ENCODE results near the gene MBD3L3.
A peak's percentile ranks its signal among the peaks of the same experiment; 100 is the strongest.
"Not testable (repeated sequence)": the region's sequence is repeated elsewhere in the genome, so short reads cannot be mapped to it uniquely, and the experiment has no call there.

MBD3L3 gene

GRCh38 chr19:7058576-7058975, at the start of gene MBD3L3:
TSS of gene MBD3L3 (minus strand) at chr19:7058676. CDS start at chr19:7058605, 71 bp downstream.
- not testable (repeated sequence) for DNase-seq

GRCh38 chr19:7106711-7107657, 48.5 kb upstream of the MBD3L3 start:
- DNase-seq, result no peak

- DNase-seq, result peak; percentile 93
These were observed 46.4 kb upstream of the MBD3L3 start for GRCh38 chr19:7104747-7105447.

- no peak for DNase-seq
These were observed 43.2 kb upstream of the MBD3L3 start for GRCh38 chr19:7101498-7102253.

DNA sequence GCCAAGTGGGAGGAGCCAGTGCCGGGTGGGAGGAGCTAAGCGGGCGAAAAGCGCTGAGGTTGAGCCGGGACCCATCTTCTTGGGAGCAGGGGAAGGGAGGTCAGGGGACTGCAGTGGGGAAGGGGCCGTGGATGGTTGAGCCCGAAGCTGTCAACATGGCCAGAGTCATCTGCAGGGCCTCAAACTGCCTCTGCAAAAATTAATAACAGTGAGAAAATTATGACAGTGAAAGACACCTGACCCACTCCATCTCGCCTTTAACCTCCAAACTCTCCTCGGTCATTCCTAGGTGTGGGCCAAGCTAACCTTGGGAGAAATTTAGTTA, 41.1 kb upstream of the MBD3L3 start:
- no peak for DNase-seq

DNA sequence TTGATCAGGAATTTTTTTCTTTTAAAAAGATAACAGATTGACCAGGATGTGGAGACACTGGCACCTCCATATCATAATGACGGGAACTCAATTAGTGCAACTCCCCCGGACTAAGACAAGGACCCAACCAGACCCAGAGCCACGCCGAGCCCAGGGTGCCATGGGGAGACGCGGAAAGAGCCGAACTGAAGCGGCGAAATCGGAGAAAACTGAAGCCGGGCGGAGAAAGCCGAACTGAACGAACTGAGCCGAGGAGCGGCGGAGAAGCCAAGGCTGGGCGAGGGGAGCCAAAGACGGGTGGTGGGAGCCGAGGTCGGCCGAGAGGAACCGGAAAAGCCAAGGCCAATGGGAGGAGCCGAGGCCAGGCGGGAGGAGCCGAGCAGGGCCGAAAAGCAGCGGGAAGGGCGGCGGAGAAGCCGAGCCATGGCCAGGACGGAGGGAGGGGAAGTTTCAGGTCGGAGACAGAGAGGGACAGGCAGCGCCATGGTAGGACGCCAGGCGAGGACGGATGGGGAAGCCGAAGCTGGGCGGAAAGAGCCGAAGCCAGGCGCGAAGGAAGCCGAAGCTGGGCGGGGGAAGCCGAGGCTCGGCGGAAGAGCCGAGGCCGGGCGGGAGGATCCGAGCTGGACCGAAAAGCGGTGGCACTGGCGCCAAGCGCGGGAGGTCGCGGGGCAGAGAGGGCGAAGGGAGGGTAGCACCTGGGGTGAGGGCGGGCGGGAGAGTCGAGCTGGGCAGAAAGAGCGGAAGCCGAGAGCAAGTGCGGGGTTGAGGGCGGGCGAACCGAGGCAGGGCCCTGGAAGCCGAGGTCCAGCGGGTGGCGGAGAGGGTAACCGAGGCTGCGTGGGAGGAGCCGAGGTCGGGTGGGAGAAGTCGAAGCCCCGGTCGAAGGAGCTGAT, 40.5 kb upstream of the MBD3L3 start:
- DNase-seq, result peak; percentile 95

- DNase-seq, result no peak
These were observed 39.6 kb upstream of the MBD3L3 start for GRCh38 chr19:7098096-7098495.

DNA sequence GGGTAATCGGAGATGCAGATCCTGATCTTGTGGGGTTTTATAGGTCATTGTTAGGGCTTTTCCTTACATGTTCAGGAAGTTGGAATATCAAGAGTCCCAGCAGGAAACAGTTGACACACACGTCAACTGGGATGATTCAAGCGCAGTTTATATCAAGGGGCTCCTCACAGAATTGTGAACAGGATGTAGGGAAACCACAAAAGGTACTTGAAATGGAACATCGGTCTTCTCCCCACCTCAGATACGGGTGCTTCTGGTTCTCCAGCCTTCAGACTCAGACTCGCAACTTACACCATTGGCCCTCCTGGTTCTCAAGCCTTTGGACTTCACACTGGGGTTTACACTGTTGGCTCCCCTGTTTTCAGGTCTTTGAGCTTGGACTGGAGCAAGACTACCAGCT, 30.5 kb upstream of the MBD3L3 start:
- no peak for DNase-seq

DNA sequence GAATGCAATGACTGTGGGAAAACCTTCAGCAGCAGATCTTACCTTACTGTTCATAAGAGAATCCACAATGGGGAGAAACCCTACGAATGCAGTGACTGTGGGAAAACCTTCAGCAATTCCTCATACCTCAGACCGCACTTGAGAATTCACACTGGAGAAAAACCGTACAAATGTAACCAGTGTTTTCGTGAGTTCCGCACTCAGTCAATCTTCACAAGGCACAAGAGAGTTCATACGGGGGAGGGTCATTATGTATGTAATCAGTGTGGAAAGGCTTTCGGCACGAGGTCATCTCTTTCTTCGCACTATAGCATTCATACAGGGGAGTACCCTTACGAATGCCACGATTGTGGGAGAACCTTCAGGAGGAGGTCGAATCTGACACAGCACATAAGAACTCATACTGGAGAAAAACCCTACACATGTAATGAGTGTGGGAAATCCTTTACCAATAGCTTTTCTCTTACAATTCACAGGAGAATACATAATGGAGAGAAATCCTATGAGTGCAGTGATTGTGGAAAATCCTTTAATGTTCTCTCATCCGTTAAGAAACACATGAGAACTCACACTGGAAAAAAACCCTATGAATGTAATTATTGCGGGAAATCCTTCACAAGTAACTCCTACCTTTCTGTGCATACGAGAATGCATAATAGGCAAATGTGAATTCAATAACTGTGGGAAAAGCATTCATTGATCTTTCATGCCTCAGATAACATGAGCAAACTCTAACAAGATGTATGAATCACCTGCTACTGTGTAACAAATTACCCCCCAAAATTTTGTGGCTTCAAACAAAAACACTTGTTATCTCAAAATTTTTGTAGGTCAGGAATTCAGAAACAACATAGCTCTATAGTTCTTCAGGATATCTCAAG, 24.8 kb upstream of the MBD3L3 start:
- peak; percentile 35 for DNase-seq

DNA sequence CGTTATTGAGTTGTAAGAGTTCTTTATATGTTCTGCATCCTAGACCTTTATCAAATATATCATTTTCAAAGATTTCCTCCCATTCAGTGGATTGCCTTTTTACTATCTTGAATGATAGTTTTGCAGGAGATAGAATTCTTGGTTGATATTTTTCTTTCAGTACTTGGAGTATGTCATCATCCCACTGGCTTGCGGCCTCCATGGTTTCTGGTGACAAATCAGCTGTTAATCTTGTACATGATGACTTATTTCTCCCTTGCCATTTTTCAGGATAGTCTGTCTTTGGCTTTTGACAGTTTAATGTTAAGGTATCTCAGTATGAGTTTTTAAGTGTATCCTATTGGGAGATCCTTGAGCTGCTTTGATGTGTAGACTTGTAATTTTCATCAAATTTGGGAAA, 19.5 kb upstream of the MBD3L3 start:
- DNase-seq, result peak; percentile 26

DNA sequence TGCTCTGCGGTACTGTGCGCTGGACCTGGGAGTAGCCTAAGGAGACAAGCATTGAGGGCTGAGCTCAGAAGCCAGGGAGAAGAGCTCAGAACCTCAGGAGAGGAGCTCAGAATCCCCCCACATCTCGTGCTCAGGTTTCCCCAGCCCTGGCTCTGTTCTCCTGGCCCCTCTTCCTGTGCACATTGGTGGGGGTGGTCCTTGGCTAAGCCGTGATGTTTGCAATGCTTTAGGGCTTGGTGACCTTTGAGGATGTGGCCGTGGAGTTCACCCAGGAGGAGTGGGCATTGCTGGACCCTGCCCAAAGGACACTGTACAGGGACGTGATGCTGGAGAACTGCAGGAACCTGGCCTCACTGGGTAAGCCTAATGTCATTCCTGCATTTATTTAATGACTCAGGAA, 17.7 kb upstream of the MBD3L3 start:
- no peak for DNase-seq

- no peak for DNase-seq
These were observed 16.3 kb upstream of the MBD3L3 start for GRCh38 chr19:7074705-7075282.

GRCh38 chr19:7072541-7072940, 14.1 kb upstream of the MBD3L3 start:
- DNase-seq, result no peak

DNA sequence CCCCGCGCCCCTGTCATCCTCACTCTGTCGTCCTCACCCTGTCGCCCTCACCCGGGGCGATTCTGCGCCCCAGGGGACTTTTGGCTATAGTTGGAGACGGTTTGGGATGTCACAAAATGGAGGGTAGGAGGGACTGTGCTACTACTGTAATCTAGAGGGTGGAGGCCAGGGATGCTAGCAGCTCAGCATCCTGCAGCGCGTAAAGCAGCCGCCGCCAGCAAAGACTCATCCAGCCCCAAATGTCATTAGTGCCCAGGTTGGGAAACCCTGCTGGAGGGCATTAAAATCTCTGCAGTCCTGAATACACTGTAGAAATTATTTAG, 11.4 kb upstream of the MBD3L3 start:
- DNase-seq, result no peak

DNA sequence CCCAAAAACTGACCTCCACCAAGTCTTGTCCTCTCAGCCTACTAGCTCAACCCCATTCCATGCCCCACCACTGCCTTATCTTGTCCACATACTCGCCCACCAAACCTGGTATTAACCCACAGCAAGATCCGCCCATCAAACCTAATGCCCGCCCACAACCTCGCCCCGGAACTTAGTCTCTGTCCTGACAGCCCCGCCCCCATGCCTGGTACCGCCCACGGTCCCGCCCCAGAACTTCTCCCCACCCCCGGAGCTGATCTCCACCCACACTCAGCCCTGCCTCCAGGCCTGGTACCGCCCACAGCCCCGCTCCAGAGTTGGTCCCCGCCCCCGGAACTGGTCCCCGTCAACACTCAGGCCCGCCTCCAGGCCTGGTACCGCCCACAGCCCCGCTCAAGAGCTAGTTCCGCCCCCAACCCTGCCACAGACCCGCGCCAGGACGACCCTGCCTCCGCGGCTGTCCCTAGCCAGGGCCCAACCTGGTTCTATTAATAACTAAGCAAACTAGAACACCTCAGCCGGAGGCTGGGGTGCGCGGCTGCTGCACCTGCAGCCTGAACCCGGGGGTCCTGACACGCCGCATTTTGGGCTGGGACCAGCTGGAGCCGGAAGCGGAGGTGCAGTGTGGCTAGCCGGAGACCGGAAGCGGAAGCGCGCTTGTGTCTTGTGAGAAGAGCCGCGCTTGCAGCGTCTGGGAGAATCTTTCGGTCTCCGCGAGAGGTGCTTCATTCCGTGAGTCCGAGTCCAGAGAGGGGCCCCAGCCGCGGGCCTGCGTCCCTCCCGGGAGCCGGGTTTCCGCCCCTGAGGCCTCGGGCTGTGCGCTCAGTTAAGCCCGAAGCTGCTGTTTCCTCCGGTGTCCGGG, 10.8 kb upstream of the MBD3L3 start, which contains the start of gene ZNF557:
ZNF557 (plus strand) TSS at position 662 of the 862 bp plus-strand sequence. CDS start 5,372 bp downstream, outside the sequence.
- peak; percentile 97 for DNase-seq

- DNase-seq, result no peak
These were observed 10.1 kb upstream of the MBD3L3 start for GRCh38 chr19:7068599-7068998.

DNA sequence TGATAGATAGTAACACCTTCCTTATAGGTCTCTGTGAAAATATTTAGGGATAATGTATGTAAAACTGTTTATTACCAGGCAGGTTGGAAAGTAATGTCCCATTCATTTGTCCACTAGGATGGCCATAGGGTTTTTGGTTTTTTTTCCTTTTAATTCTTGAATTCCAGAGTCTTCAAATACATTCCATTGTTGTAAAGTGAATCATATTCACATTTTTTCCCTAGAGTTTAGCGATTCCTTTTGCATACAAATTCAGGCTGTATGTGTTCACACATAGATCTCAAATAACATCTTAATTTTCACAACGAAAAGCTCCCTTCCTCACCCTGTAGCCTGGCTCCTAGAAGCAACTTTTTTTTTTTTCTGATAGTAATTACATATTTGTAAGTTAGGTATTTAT, 9.2 kb upstream of the MBD3L3 start:
- DNase-seq, result no peak

DNA sequence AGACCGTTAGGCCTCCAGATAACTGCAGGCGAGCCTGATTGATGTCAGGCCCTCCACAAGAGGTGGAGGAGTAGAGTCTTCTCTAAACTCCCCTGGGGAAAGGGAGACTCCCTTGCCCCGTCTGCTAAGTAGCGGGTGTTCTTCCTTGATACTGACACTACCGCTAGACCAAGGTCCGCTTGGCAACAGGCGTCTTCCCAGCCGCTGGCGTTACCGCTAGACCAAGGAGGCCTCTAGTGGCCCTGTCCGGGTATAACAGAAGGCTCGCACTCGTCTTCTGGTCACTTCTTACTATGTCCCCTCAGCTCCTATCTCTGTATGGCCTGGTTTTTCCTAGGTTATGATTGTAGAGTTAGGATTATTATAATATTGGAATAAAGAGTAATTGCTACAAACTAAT, 8.6 kb upstream of the MBD3L3 start:
- peak; percentile 36 for DNase-seq

DNA sequence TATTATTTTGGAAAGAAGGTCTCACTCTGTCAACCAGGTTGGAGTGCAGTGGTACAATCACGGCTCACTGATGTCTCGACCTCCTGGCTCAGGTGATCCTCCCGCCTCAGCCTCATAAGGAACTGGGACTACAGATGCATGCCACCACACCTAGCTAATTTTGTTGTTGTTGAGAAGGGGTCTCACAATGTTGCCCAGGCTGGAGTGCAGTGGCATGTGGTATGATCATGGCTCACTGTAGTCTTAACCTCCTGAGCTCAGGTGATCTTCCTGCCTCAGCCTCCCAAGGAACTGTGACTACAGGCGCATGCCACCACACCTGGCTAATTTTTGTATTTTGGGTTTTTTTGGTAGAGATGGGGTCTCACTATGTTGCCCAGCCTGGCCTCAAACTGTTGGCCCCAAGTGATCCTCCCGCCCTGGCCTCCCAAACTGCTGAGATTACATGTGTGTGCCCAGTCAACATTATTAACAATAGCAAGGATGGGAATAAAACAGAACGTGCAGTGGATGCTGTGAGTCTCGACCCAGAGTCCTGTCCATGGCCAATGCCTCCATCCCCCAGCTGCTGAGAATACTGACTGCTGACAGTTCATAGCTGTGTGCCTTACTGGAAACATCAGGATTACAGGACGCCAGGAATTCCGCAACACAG, 5.4 kb upstream of the MBD3L3 start:
- DNase-seq, result no peak

All from MV-4-11 (cell line).